Heart left ventricle (tissue), 16 donors: ENCODE data around the gene USP10. TPM values are rescaled to one million over a fixed set of nuclear protein-coding genes. Genes with fewer than 3 reads are reported as not detected.

Experiments used
- ATAC-seq, 4 donors: fragments of 200-7000 bp; cut with Tn5 transposase; one replicate each; pipeline ENCODE4 v1.9.1; 2020 to 2022; ENCODE audit warnings: moderate library complexity in 4 of 4, mild to moderate bottlenecking in 3 of 4, moderate number of reproducible peaks in 1 of 4
- DNase-seq, 5 donors: peaks; one replicate each; pipeline ENCODE4 v3.0.0-alpha.2; 2020
- H3K27ac ChIP-seq, 12 donors: fragments of 200-600 bp; sonication (generic) in 4 of 12; one replicate each; pipeline versions ENCODE4 v1.5.0 to v1.8.0; 2016 to 2022; ENCODE audit warnings: mild to moderate bottlenecking in 2 of 12
- H3K27me3 ChIP-seq, 9 donors: fragments of 200-600 bp; sonication (generic) in 2 of 9; one replicate each; pipeline versions ENCODE4 v1.5.1 to v1.8.0; 2016 to 2022; ENCODE audit warnings: mild to moderate bottlenecking in 3 of 9
- H3K36me3 ChIP-seq, 9 donors: fragments of 200-600 bp; sonication (generic) in 2 of 9; one replicate each; pipeline versions ENCODE4 v1.5.0 to v1.8.0; 2018 to 2022; ENCODE audit warnings: mild to moderate bottlenecking in 2 of 9
- H3K4me1 ChIP-seq, 12 donors: fragments of 200-600 bp; sonication (generic) in 4 of 12; one replicate each; pipeline versions ENCODE4 v1.5.0 to v1.8.0; 2016 to 2022; ENCODE audit warnings: mild to moderate bottlenecking in 3 of 12
- H3K4me3 ChIP-seq, 12 donors: fragments of 200-600 bp; sonication (generic) in 4 of 12; one replicate each; pipeline versions ENCODE4 v1.5.0 to v1.8.0; 2017 to 2022; ENCODE audit warnings: mild to moderate bottlenecking in 9 of 12, moderate library complexity in 4 of 12
- H3K9me3 ChIP-seq, 12 donors: fragments of 200-600 bp; sonication (generic) in 4 of 12; one replicate each; pipeline versions ENCODE4 v1.5.0 to v1.8.0; 2016 to 2022; ENCODE audit warnings: mild to moderate bottlenecking in 1 of 12
- POLR2A ChIP-seq, 2 donors: fragments of 450-650 bp; IDR thresholded peaks; one replicate each; pipeline ENCODE4 v1.6.1; 2017; ENCODE audit warnings: antibody characterized with exemption in 2 of 2, mild to moderate bottlenecking in 2 of 2, moderate library complexity in 2 of 2
- WGBS, 4 donors: extraction: QIAGEN DNeasy Blood & Tissue Kit in 2 of 4; methylation state at CpG; one replicate each; pipeline versions ENCODE4 v1.1.5 to v1.1.7; 2013 to 2018; 5-methylcytosine and 5-hydroxymethylcytosine counted together
- intact Hi-C, 10 donors: fragments of 100-400 bp; cut with DNase I; formaldehyde crosslinking; loops; one replicate each; pipeline versions ENCODE4 v1.11.1 to v1.14.2; 2022
- polyA plus RNA-seq, 2 donors: library from polyadenylated mRNA; stranded (reverse); fragments of 200-250 nt; gene quantifications; one replicate each; pipeline ENCODE4 v1.2.3, GENCODE V29; 2013
- total RNA-seq, 9 donors: library from RNA; depleted of rRNA in 2 of 9; stranded (reverse); fragments of >200 nt in 2 of 9; fragmentation: NEBNext Ultra II Directional in 3 of 9; extraction: Animal tissue kit (Norgen Biotek cat#: 25700) in 3 of 9; gene quantifications; one replicate each; pipeline versions ENCODE4 v1.1.0 to v1.2.4, GENCODE V29; 2016 to 2023
- TF ChIP-seq, protein P1 (sequence below), 12 donors: fragments of 200-600 bp; sonication (generic) in 4 of 12; IDR thresholded peaks; one replicate each; pipeline versions ENCODE4 v1.5.0 to v1.8.0; 2018 to 2022; ENCODE audit warnings: antibody characterized with exemption in 12 of 12, mild to moderate bottlenecking in 5 of 12
- donor health status: ischemic (EF 13 %, LVEDD 7.1; RV severe dilation, severe dysfunction).
- donor health status: healthy with polysubstance abuse.
- donor health status: DM: no; HTN: yes; CAD: no.
- donor health status: DM: no; HTN: no; CAD: no.
- donor health status: ischemic (EF 25% LVEDD 6.9; RV normal size, moderate dysfunction).
- donor health status: ischemic (EF 25% LVEDD 5.7; RV mildly dilated, moderate dysfunction).
- donor health status: healthy.
- donor health status: DM: yes; HTN: yes; CAD: no.
- donor health status: ischemic (EF 35%, LVEDD 5.7; RV mildly dilated, moderate dysfunction).
- donor health status: nonischemic (EF 11% LVEDD 7.7; RV severe dilation, severe dysfunction).
- donor health status: DM: yes; HTN: yes; CAD: no.
- donor health status: PGD.
- donor health status: ischemic (EF 29% LVEDD 5.4; RV normal size, mild dysfunction).
- donor health status: nonischemic (EF 23%, LVEDD 6.1; RV moderate dilation, normal function).

The USP10 gene
- total and polyA plus RNA-seq, 11 donors = 17.8 to 73.5 (median 61.6) TPM

DNA sequence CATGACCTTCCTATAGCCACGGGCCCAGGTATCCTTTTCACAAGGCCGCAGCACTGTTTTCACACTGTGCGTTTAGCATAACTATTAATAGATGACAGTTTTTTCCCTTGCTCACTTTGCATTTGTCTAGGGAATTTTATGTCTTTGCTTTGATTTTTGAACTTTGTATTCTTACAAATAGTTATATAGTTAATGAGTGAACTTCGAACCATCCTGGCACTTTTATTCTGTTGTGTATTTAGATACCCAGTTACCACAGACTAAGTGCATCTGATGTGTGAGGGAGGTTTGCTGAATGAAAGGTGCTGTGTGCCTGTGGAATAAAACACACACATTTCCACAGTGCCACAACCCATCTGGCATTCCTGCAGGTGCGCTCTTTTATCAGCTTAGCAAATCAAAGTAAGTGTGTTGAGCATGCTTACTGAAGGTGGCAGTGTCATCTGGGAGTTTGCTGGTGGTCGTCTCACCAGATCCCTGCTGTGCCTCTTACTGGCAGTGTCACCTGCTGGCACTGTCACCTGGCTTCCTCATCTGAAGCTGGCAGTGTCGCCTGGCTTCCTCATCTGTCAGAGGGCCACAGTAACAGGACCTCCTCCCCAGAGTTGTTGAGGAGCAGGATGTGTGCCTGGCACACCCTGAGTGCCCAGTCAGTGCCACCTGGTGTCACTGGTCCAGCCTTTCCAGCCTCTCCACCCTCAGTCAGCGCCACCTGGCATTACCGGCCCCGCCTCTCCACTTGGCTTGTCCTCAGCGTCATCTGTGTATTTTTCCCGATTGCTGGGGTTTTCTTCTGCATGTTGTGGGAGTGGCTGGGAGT is 37.6 kb downstream of the USP10 start:
- Histone ChIP-seq H3K9me3 (no peaks in the 10 kb centered on the region), H3K36me3 (peaks cover 0 to 29% (median 14%) of the 10 kb centered on the region in 9 donors), H3K4me1 (peaks cover 0 to 77% (median 38%) of the 10 kb centered on the region in 12 donors), H3K27me3 (no peaks in the 10 kb centered on the region), H3K27ac (peak overlapping the region in 7 of 12 donors; percentile 41 to 72 (median 48)), H3K4me3 (no peak overlapping the region)
- 76 to 80% (median 78%) methylated on average over 12 of the region's 12 CpGs for WGBS, 4 donors
- peak in 2 of 4 donors; percentile 2 to 35 for ATAC-seq
- intact Hi-C loops = loop anchor here in 3 of 10 donors (5.0 kb wide), 2 partner anchors 115 to 230 kb away; no protein-coding TSS in a partner anchor
- TF ChIP-seq POLR2A (IDR thresholded peaks at IDR 0.05) = no peak
- TF ChIP-seq, protein P1, sequence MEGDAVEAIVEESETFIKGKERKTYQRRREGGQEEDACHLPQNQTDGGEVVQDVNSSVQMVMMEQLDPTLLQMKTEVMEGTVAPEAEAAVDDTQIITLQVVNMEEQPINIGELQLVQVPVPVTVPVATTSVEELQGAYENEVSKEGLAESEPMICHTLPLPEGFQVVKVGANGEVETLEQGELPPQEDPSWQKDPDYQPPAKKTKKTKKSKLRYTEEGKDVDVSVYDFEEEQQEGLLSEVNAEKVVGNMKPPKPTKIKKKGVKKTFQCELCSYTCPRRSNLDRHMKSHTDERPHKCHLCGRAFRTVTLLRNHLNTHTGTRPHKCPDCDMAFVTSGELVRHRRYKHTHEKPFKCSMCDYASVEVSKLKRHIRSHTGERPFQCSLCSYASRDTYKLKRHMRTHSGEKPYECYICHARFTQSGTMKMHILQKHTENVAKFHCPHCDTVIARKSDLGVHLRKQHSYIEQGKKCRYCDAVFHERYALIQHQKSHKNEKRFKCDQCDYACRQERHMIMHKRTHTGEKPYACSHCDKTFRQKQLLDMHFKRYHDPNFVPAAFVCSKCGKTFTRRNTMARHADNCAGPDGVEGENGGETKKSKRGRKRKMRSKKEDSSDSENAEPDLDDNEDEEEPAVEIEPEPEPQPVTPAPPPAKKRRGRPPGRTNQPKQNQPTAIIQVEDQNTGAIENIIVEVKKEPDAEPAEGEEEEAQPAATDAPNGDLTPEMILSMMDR (IDR thresholded peaks at IDR 0.05) = no peak
- DNase-seq = peak in 1 of 5 donors; percentile 39

DNA sequence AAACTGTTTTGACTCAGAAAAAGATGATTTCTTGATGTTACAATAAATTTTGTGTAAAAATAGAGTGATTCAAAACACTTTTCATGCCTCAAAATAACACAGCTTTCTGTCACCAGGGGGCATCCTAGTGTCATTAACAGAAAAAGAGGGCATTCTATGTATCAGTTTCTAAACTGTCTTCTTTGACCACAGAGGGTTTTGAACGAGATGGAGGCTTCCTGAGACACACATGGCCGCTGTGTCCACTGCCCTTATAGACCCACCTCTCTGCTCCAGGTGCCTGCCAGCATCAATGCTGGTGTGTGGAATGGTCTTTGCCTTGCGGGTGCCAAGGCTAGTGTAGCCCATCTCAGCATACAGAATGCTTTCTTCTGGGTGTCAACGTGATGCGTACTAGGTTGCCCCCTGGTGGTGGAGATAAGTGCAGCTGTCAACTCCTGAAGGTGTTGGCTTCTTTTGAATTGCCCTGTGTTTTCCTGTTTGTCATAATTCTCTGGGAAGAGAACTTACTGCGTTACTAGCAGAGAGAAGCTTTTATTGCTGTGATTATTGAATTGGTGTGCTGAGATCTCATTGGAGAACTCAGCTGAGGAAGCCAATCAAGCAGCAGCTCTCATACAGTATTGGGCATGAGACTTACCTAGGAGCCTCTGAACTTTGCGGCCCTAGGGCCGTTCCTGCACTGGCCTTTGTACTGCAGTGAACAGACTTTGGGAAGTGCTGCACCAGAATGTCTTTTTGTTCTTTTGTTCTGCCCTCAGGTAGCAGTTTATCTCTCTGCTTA is 38.6 kb downstream of the USP10 start:
- 28 to 40% (median 30%) methylated on average over 7 to 8 of the region's 8 CpGs for WGBS, 4 donors
- Histone ChIP-seq H3K4me3 (peak overlapping the region in 1 of 12 donors; percentile 4), H3K27ac (peak overlapping the region in 3 of 12 donors; percentile 30 to 45 (median 31)), H3K36me3 (peaks cover 0 to 27% (median 13%) of the 10 kb centered on the region in 9 donors), H3K9me3 (no peaks in the 10 kb centered on the region), H3K4me1 (peaks cover 0 to 76% (median 37%) of the 10 kb centered on the region in 12 donors), H3K27me3 (no peaks in the 10 kb centered on the region)
- DNase-seq (peak; percentile 67 to 81 (median 76)), ATAC-seq (peak; percentile 44 to 71 (median 66))
- TF ChIP-seq POLR2A (IDR thresholded peaks at IDR 0.05) = no peak
- TF ChIP-seq, protein P1 (IDR thresholded peaks at IDR 0.05) = peak; percentile 81 to 96 (median 88)
- intact Hi-C loops = loop anchor here in 3 of 10 donors (5.0 kb wide), 2 partner anchors 116 to 231 kb away; no protein-coding TSS in a partner anchor

DNA sequence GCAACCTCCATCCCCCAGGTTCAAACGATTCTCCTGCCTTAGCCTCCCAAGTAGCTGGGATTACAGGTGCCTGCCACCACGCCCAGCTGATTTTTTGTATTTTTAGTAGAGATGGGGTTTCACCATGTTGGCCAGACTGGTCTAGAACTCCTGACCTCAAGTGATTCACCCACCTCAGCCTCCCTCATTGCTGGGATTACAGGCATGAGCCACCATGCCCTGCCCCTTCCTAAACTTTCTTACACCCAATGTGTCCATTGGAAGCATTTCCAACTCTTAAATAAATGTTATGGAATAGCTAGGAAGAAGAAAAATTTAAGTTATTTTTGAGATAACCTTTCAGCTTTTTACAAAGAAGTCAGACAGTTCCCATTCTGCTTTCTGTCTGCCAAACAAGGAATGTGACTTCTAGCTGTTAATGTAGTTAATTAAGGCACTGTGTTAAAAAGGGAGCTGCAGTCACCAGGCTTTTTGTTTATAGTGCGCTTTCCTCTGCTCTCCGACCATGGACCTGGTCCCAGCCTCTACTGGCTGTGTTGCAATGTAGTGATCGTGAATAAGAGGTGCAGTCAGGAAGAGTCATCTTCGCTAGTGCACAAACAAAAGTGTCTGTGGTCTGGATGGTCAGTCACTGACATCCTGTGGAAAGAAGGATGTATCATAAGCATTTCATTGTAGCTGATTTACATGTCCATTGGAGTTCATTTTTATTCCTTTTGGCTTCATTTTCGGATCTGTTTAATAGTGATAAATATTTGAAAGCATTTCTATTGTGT is 39.7 kb downstream of the USP10 start:
- no peaks in the 10 kb centered on the region for H3K9me3 ChIP-seq
- H3K27ac ChIP-seq = peak overlapping the region in 1 of 12 donors; percentile 6
- H3K27me3 ChIP-seq = no peaks in the 10 kb centered on the region
- WGBS, 4 donors = 80 to 85% (median 83%) methylated on average over 7 of the region's 7 CpGs
- peaks cover 0 to 76% (median 37%) of the 10 kb centered on the region in 12 donors for H3K4me1 ChIP-seq
- no peak overlapping the region for H3K4me3 ChIP-seq
- no peak for DNase-seq
- ATAC-seq = no peak
- peaks cover 0 to 23% (median 3%) of the 10 kb centered on the region in 9 donors for H3K36me3 ChIP-seq
- intact Hi-C loops = loop anchor here in 3 of 10 donors (5.0 kb wide), 2 partner anchors 117 to 232 kb away; no protein-coding TSS in a partner anchor
- TF ChIP-seq POLR2A (IDR thresholded peaks at IDR 0.05) = no peak
- TF ChIP-seq, protein P1 (IDR thresholded peaks at IDR 0.05) = no peak
